CD4-positive, CD25-positive, alpha-beta regulatory T cell (primary cell): Measurements from ENCODE around the gene SELPLG. TPM values are rescaled to one million over a fixed set of nuclear protein-coding genes. Genes with fewer than 3 reads are reported as not detected.
"Not testable (repeated sequence)": the region's sequence is repeated elsewhere in the genome, so short reads cannot be mapped to it uniquely, and the experiment has no call there.

Experiments
- ATAC-seq, 2 donors: fragments of 150-1000 bp; cut with Tn5 transposase; one replicate each; pipeline ENCODE4 v1.10.0; 2021; ENCODE audit warnings: low read depth in 2 of 2, moderate number of reproducible peaks in 2 of 2, moderate library complexity in 1 of 2
- DNase-seq, 3 donors: peaks; one replicate each; pipeline versions ENCODE4 v3.0.0 to v3.0.0-alpha.2; 2012 to 2022; ENCODE audit warnings: mixed read lengths in 1 of 3
- H3K27ac ChIP-seq: one replicate; pipeline ENCODE4 v1.7.0; 2013; ENCODE audit warnings: mild to moderate bottlenecking, low read length; ENCODE audit not compliant: insufficient read depth, poor library complexity, severe bottlenecking
- H3K27me3 ChIP-seq: one replicate; pipeline ENCODE4 v1.7.0; 2013; ENCODE audit warnings: low read length; ENCODE audit not compliant: control insufficient read depth, insufficient read depth
- H3K36me3 ChIP-seq: one replicate; pipeline ENCODE4 v1.7.0; 2013; ENCODE audit warnings: mild to moderate bottlenecking, low read length, moderate library complexity; ENCODE audit not compliant: control insufficient read depth, insufficient read depth
- H3K4me1 ChIP-seq: 2 replicates; pipeline ENCODE4 v1.7.0; 2013; ENCODE audit warnings: mild to moderate bottlenecking, low read length; ENCODE audit not compliant: insufficient read depth, control insufficient read depth, poor library complexity, severe bottlenecking
- H3K4me3 ChIP-seq: one replicate; pipeline ENCODE4 v1.7.0; 2013; ENCODE audit warnings: low read depth, mild to moderate bottlenecking, low read length, moderate library complexity
- H3K9me3 ChIP-seq, 2 experiments: 1 replicate in 1 of 2; 2 replicates in 1 of 2; pipeline ENCODE4 v1.7.0; 2013; ENCODE audit warnings: low read length in 2 of 2, mild to moderate bottlenecking in 1 of 2, moderate library complexity in 1 of 2; ENCODE audit not compliant: control insufficient read depth in 2 of 2
- H3K27ac Mint-ChIP-seq, 3 donors: one replicate each; pipeline ENCODE4 v1.8.0; 2020 to 2022; ENCODE audit warnings: mild to moderate bottlenecking in 3 of 3, mixed read lengths in 3 of 3, moderate library complexity in 2 of 3
- H3K27me3 Mint-ChIP-seq: one replicate; pipeline ENCODE4 v1.8.0; 2022; ENCODE audit warnings: mild to moderate bottlenecking, mixed read lengths
- H3K36me3 Mint-ChIP-seq: one replicate; pipeline ENCODE4 v1.8.0; 2020; ENCODE audit warnings: mixed read lengths
- H3K4me1 Mint-ChIP-seq, 4 donors: one replicate each; pipeline ENCODE4 v1.8.0; 2020 to 2022; ENCODE audit warnings: mixed read lengths in 4 of 4, mild to moderate bottlenecking in 1 of 4
- H3K4me3 Mint-ChIP-seq, 4 donors: one replicate each; pipeline ENCODE4 v1.8.0; 2020 to 2022; ENCODE audit warnings: mild to moderate bottlenecking in 4 of 4, mixed read lengths in 4 of 4, moderate library complexity in 3 of 4
- H3K9me3 Mint-ChIP-seq, 7 donors: one replicate each; pipeline ENCODE4 v1.8.0; 2020 to 2022; ENCODE audit warnings: mixed read lengths in 7 of 7, mild to moderate bottlenecking in 3 of 7, moderate library complexity in 2 of 7
- polyA plus RNA-seq, 4 donors: library from polyadenylated mRNA; unstranded; fragments of 300-500 nt; fragmentation: Illumina TruSeq; gene quantifications; one replicate each; pipeline ENCODE4 v1.2.3, GENCODE V29; 2021
- total RNA-seq: library from RNA; stranded (reverse); gene quantifications from one replicate; pipeline ENCODE4 v1.2.3, GENCODE V29; 2022

SELPLG gene
- total and polyA plus RNA-seq, 5 donors from 2014 or later, result 218 to 844 (median 816) TPM

- peak overlapping the region; percentile 95 for H3K27ac ChIP-seq
- peak in 2 of 3 donors; percentile 46 to 87 for DNase-seq
- peak overlapping the region; percentile 98 to 100 (median 99) for H3K4me3 Mint-ChIP-seq
- peaks cover 18 to 66% (median 38%) of the 10 kb centered on the region in 4 donors for H3K4me1 Mint-ChIP-seq
- H3K36me3 Mint-ChIP-seq, result peaks cover 8% of the 10 kb centered on the region
- peaks cover 55% of the 10 kb centered on the region for H3K4me1 ChIP-seq
- H3K4me3 ChIP-seq, result peak overlapping the region; percentile 99
- ATAC-seq, result peak; percentile 3 to 5
- H3K27me3 Mint-ChIP-seq, result peaks cover 8% of the 10 kb centered on the region
- H3K27me3 ChIP-seq, result no peaks in the 10 kb centered on the region
- peak overlapping the region; percentile 99 to 100 (median 99) for H3K27ac Mint-ChIP-seq
- H3K9me3 Mint-ChIP-seq, result peaks cover 0 to 4% (median 0%) of the 10 kb centered on the region in 7 donors
- H3K36me3 ChIP-seq, result peaks cover 6% of the 10 kb centered on the region
- no peaks in the 10 kb centered on the region for H3K9me3 ChIP-seq
These were observed 1.7 kb upstream of the SELPLG start for GRCh38 chr12:108635201-108635996.

- Mint-ChIP-seq H3K4me3 (peak overlapping the region; percentile 98 to 100 (median 99)), H3K4me1 (peaks cover 15 to 70% (median 41%) of the 10 kb centered on the region in 4 donors), H3K36me3 (peaks cover 16% of the 10 kb centered on the region), H3K9me3 (peaks cover 0 to 3% (median 0%) of the 10 kb centered on the region in 7 donors), H3K27me3 (peaks cover 8% of the 10 kb centered on the region), H3K27ac (peak overlapping the region; percentile 99 to 100 (median 99))
- H3K27me3 ChIP-seq, result no peaks in the 10 kb centered on the region
- ATAC-seq (no peak), DNase-seq (peak in 2 of 3 donors; percentile 33 to 91)
- H3K27ac ChIP-seq, result peak overlapping the region; percentile 95
- H3K4me3 ChIP-seq, result peak overlapping the region; percentile 99
- no peaks in the 10 kb centered on the region for H3K9me3 ChIP-seq
- H3K36me3 ChIP-seq, result peaks cover 7% of the 10 kb centered on the region
- peaks cover 66% of the 10 kb centered on the region for H3K4me1 ChIP-seq
These were observed 652 bp upstream of the SELPLG start for GRCh38 chr12:108634341-108634751.

- peaks cover 8% of the 10 kb centered on the region for H3K27me3 Mint-ChIP-seq
- peak overlapping the region; percentile 95 for H3K27ac ChIP-seq
- H3K4me3 Mint-ChIP-seq, result peak overlapping the region; percentile 98 to 100 (median 99)
- H3K4me3 ChIP-seq, result peak overlapping the region; percentile 99
- no peaks in the 10 kb centered on the region for H3K27me3 ChIP-seq
- peaks cover 11% of the 10 kb centered on the region for H3K36me3 ChIP-seq
- no peak for ATAC-seq
- H3K9me3 Mint-ChIP-seq, result peaks cover 0 to 2% (median 0%) of the 10 kb centered on the region in 7 donors
- peak overlapping the region; percentile 99 to 100 (median 99) for H3K27ac Mint-ChIP-seq
- H3K36me3 Mint-ChIP-seq, result peaks cover 25% of the 10 kb centered on the region
- DNase-seq, result no peak
- peaks cover 11 to 77% (median 49%) of the 10 kb centered on the region in 4 donors for H3K4me1 Mint-ChIP-seq
- no peaks in the 10 kb centered on the region for H3K9me3 ChIP-seq
- H3K4me1 ChIP-seq, result peaks cover 78% of the 10 kb centered on the region
These were observed 587 bp downstream of the SELPLG start for GRCh38 chr12:108633081-108633533.

- H3K4me1 Mint-ChIP-seq, result peaks cover 9 to 82% (median 48%) of the 10 kb centered on the region in 4 donors
- Histone ChIP-seq H3K36me3 (peaks cover 28% of the 10 kb centered on the region), H3K4me3 (peak overlapping the region; percentile 99), H3K4me1 (peaks cover 89% of the 10 kb centered on the region), H3K27ac (peak overlapping the region; percentile 95)
- peaks cover 29% of the 10 kb centered on the region for H3K36me3 Mint-ChIP-seq
- peak overlapping the region; percentile 98 to 100 (median 99) for H3K4me3 Mint-ChIP-seq
- ATAC-seq, H3K9me3 Mint-ChIP-seq, H3K9me3 ChIP-seq, H3K27me3 ChIP-seq, H3K27me3 Mint-ChIP-seq, DNase-seq: not testable (repeated sequence)
- H3K27ac Mint-ChIP-seq, result peak overlapping the region; percentile 98 to 99 (median 99)
These were observed 2.4 kb downstream of the SELPLG start for GRCh38 chr12:108631261-108631660.

GRCh38 chr12:108630481-108631207 is 3.0 kb downstream of the SELPLG start:
- peaks cover 89% of the 10 kb centered on the region for H3K4me1 ChIP-seq
- H3K27me3 ChIP-seq, result no peaks in the 10 kb centered on the region
- Mint-ChIP-seq H3K9me3 (peaks cover 0 to 2% (median 0%) of the 10 kb centered on the region in 7 donors), H3K36me3 (peaks cover 32% of the 10 kb centered on the region), H3K27me3 (peaks cover 8% of the 10 kb centered on the region), H3K27ac (peak overlapping the region; percentile 92 to 99 (median 96)), H3K4me3 (peak overlapping the region; percentile 98 to 100 (median 99)), H3K4me1 (peaks cover 4 to 82% (median 45%) of the 10 kb centered on the region in 4 donors)
- peak in 1 of 3 donors; percentile 46 for DNase-seq
- H3K36me3 ChIP-seq, result peaks cover 33% of the 10 kb centered on the region
- peak overlapping the region; percentile 99 for H3K4me3 ChIP-seq
- no peak for ATAC-seq
- H3K9me3 ChIP-seq, result no peaks in the 10 kb centered on the region
- peak overlapping the region; percentile 95 for H3K27ac ChIP-seq

- Histone ChIP-seq H3K4me3 (peak overlapping the region; percentile 99), H3K27me3 (no peaks in the 10 kb centered on the region), H3K9me3 (no peaks in the 10 kb centered on the region), H3K27ac (peak overlapping the region; percentile 95), H3K36me3 (peaks cover 40% of the 10 kb centered on the region), H3K4me1 (peaks cover 89% of the 10 kb centered on the region)
- Mint-ChIP-seq H3K4me1 (peaks cover 4 to 82% (median 51%) of the 10 kb centered on the region in 4 donors), H3K36me3 (peaks cover 39% of the 10 kb centered on the region), H3K27me3 (peaks cover 8% of the 10 kb centered on the region), H3K9me3 (peaks cover 0 to 2% (median 0%) of the 10 kb centered on the region in 7 donors), H3K27ac (peak overlapping the region; percentile 92 to 99 (median 96)), H3K4me3 (peak overlapping the region; percentile 98 to 100 (median 99))
- ATAC-seq (peak; percentile 8 to 15), DNase-seq (peak; percentile 55 to 81 (median 65))
These were observed 3.7 kb downstream of the SELPLG start for GRCh38 chr12:108629824-108630476.

- peaks cover 41% of the 10 kb centered on the region for H3K36me3 Mint-ChIP-seq
- no peaks in the 10 kb centered on the region for H3K27me3 ChIP-seq
- no peak for ATAC-seq
- DNase-seq, result no peak
- peaks cover 46% of the 10 kb centered on the region for H3K36me3 ChIP-seq
- peaks cover 0 to 2% (median 0%) of the 10 kb centered on the region in 7 donors for H3K9me3 Mint-ChIP-seq
- peak overlapping the region; percentile 95 for H3K27ac ChIP-seq
- peak overlapping the region; percentile 98 to 100 (median 99) for H3K4me3 Mint-ChIP-seq
- peaks cover 4 to 82% (median 50%) of the 10 kb centered on the region in 4 donors for H3K4me1 Mint-ChIP-seq
- no peaks in the 10 kb centered on the region for H3K9me3 ChIP-seq
- peak overlapping the region; percentile 99 for H3K4me3 ChIP-seq
- H3K27me3 Mint-ChIP-seq, result peaks cover 8% of the 10 kb centered on the region
- H3K27ac Mint-ChIP-seq, result peak overlapping the region; percentile 96 to 100 (median 99)
- peaks cover 89% of the 10 kb centered on the region for H3K4me1 ChIP-seq
These were observed 4.5 kb downstream of the SELPLG start for GRCh38 chr12:108629151-108629550.
